Fibroblast of lung (primary cell): ENCODE data around the gene TIAM1.

Experiments
- CTCF ChIP-seq, 2 donors: IDR thresholded peaks in 1 of 2; conservative IDR thresholded peaks in 1 of 2; 1 replicate in 1 of 2; 2 replicates in 1 of 2; pipeline ENCODE4 v1.5.1; 2011 to 2012; ENCODE audit warnings: low read length in 2 of 2, control low read depth in 1 of 2, inconsistent platforms in 1 of 2, low read depth in 1 of 2, mild to moderate bottlenecking in 1 of 2
- EZH2 ChIP-seq: IDR thresholded peaks from 2 replicates; pipeline ENCODE4 v1.5.1; 2012; ENCODE audit warnings: low read length, control low read depth, mild to moderate bottlenecking; ENCODE audit errors: missing control alignments

DNA sequence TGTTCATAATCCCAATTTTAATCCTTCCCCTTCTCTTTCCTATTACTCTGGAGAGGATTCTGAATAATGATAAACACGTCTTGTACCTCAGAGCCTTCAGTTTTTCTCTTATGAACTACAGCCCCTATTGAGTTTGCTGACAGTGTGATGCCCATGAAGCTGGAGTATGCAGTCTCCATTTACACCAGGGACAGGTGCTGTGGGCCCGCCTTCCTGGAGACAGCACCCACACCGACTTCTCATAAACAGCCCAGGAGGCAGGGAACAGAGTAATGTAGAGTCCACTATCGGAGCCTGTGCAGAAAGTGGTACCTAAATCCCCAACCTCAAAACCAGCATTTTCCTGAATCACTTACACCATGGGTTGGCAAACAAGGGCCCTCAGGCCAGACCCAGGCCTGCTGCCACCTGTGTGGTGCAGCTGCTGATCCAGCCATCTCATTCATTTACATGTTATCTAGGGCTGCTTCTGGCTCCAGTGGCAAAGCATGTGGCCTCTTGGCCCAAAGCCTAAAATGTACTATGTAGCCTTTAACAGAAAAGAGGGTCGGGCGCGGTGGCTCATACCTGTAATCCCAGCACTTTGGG is 210.7 kb downstream of the TIAM1 start:
- TF ChIP-seq CTCF (conservative IDR thresholded peaks at IDR 0.05 in 1 of 2, IDR thresholded peaks at IDR 0.05 in 1 of 2; ENCODE audit: low read depth in 1 of 2, low read length in 2 of 2) (no peak), EZH2 (no peak)
